ENCODE results near the gene PANK4. TPM values are rescaled to one million over a fixed set of nuclear protein-coding genes. Genes with fewer than 3 reads are reported as not detected.

PANK4 gene
- total RNA-seq, 1 experiment from 2014 or later = 45.6 TPM

DNA sequence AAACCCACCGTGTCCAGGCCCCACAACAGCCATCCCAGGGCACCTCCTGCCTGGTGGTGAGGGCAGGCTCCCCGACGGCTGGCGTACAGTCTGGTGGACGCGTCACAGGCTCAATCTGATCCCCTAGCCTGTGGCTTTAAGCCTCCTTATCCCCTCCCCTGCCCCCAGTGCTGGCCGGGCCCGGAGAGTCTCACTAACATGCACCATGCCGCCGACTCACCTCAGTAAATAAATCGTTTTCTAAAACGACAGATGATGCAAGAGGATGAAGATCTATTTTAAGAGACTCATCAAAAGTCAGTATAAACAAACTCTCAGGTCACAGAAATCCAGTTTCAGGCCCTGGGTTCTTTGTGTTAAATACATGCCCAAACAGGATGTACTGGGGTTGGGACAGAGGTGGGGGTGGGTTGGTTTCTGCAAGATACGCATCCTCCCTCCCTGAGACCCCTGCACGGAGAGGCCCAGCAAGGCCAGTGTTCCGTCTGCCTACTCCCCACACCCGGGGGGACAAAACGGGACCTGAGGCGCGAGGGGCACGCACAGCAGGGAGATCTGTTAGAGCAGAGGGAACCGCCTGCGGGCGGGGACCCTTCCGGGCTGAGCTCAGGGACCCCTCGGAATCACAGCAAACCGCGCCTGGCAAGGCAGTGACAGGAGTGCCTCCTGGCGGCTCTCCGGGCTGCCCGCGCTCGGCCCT, 3.1 kb downstream of the PANK4 start:
- Histone ChIP-seq H3K36me3 (ENCODE audit: insufficient read depth, low read length, poor library complexity, severe bottlenecking) (peaks cover 33% of the 10 kb centered on the region), H3K4me1 (ENCODE audit: insufficient read depth, low read length, poor library complexity, severe bottlenecking) (peaks cover 11% of the 10 kb centered on the region), H3K4me3 (ENCODE audit: low read depth, low read length, poor library complexity, severe bottlenecking) (no peak overlapping the region), H3K27me3 (replicated peaks; ENCODE audit: insufficient read depth, low read depth, low read length, poor library complexity) (peaks cover 7% of the 10 kb centered on the region), H3K27ac (ENCODE audit: low read depth, low read length, poor library complexity, severe bottlenecking) (no peak overlapping the region), H3K9me3 (ENCODE audit: low read depth, low read length, poor library complexity, severe bottlenecking) (no peaks in the 10 kb centered on the region)
- POLR2A ChIA-PET (ENCODE audit: low non-redundant PET) = no interaction called here
- no TSS peak for BruUV-seq (replicated peaks)
- no peak for TF ChIP-seq EZH2 (IDR thresholded peaks at IDR 0.05; ENCODE audit: borderline replicate concordance, low read depth, low read length, poor library complexity, severe bottlenecking)
- TF ChIP-seq, protein P1, sequence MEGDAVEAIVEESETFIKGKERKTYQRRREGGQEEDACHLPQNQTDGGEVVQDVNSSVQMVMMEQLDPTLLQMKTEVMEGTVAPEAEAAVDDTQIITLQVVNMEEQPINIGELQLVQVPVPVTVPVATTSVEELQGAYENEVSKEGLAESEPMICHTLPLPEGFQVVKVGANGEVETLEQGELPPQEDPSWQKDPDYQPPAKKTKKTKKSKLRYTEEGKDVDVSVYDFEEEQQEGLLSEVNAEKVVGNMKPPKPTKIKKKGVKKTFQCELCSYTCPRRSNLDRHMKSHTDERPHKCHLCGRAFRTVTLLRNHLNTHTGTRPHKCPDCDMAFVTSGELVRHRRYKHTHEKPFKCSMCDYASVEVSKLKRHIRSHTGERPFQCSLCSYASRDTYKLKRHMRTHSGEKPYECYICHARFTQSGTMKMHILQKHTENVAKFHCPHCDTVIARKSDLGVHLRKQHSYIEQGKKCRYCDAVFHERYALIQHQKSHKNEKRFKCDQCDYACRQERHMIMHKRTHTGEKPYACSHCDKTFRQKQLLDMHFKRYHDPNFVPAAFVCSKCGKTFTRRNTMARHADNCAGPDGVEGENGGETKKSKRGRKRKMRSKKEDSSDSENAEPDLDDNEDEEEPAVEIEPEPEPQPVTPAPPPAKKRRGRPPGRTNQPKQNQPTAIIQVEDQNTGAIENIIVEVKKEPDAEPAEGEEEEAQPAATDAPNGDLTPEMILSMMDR (conservative IDR thresholded peaks at IDR 0.05; ENCODE audit: low read depth, low read length) = no peak
- CTCF ChIA-PET = no interaction called here
- intact Hi-C loops (cut with micrococcal nuclease; ENCODE audit: unreplicated experiment) = no loop called here
- DNase-seq (ENCODE audit: low spot score) = no peak

DNA sequence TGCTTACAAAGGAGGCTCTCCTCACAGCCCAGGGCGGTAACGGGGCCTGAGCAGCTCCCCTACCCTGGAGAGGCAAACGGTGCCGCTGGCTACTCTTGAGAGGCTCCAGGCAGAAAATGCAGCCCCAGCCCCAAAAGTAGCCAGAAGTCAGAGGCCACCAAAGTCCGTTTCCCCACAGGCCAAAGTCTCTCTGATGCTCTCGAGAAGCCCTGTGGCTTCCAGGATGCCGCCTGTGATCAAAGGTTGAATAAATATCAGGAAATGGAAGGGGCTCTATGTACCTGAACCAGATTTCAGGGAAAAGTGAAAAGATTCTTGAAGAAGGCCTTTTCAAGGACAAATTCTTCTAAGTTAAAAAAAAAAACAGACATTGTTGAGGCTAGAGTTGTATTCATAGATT, 4.2 kb downstream of the PANK4 start:
- no peaks in the 10 kb centered on the region for H3K9me3 ChIP-seq (ENCODE audit: low read depth, low read length, poor library complexity, severe bottlenecking)
- intact Hi-C loops (cut with micrococcal nuclease; ENCODE audit: unreplicated experiment) = no loop called here
- H3K36me3 ChIP-seq (ENCODE audit: insufficient read depth, low read length, poor library complexity, severe bottlenecking) = peaks cover 44% of the 10 kb centered on the region
- peaks cover 11% of the 10 kb centered on the region for H3K4me1 ChIP-seq (ENCODE audit: insufficient read depth, low read length, poor library complexity, severe bottlenecking)
- no peaks in the 10 kb centered on the region for H3K27me3 ChIP-seq (replicated peaks; ENCODE audit: insufficient read depth, low read depth, low read length, poor library complexity)
- no peak overlapping the region for H3K27ac ChIP-seq (ENCODE audit: low read depth, low read length, poor library complexity, severe bottlenecking)
- CTCF ChIA-PET = no interaction called here
- POLR2A ChIA-PET (ENCODE audit: low non-redundant PET) = no interaction called here
- no peak for TF ChIP-seq EZH2 (IDR thresholded peaks at IDR 0.05; ENCODE audit: borderline replicate concordance, low read depth, low read length, poor library complexity, severe bottlenecking)
- TF ChIP-seq, protein P1 (conservative IDR thresholded peaks at IDR 0.05; ENCODE audit: low read depth, low read length) = no peak
- no peak for DNase-seq (ENCODE audit: low spot score)
- H3K4me3 ChIP-seq (ENCODE audit: low read depth, low read length, poor library complexity, severe bottlenecking) = no peak overlapping the region
- no TSS peak for BruUV-seq (replicated peaks)

DNA sequence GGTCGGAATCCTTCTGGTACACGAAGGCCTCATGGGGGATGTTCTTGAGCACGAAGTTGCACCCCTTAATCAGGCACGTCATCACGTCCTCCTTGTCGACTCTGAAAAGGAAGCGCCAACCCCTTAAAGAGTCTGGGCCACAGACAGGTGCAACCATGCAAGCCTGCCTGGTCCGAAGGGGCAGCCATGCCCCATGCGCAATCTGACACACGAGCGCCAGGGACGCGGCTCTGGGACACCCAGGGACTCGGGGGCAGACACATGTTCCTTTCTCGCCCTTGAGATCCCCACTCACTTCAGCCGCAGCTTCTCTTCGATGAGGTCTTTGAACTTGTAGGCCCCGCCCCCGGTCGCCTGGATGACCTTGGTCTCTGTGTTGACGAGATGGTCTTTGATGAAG, 5.6 kb downstream of the PANK4 start:
- TF ChIP-seq, protein P1 (conservative IDR thresholded peaks at IDR 0.05; ENCODE audit: low read depth, low read length) = no peak
- TF ChIP-seq EZH2 (IDR thresholded peaks at IDR 0.05; ENCODE audit: borderline replicate concordance, low read depth, low read length, poor library complexity, severe bottlenecking) = no peak
- intact Hi-C loops (cut with micrococcal nuclease; ENCODE audit: unreplicated experiment) = no loop called here
- ChIA-PET POLR2A (ENCODE audit: low non-redundant PET) (no interaction called here), CTCF (no interaction called here)
- peaks cover 58% of the 10 kb centered on the region for H3K36me3 ChIP-seq (ENCODE audit: insufficient read depth, low read length, poor library complexity, severe bottlenecking)
- no peaks in the 10 kb centered on the region for H3K9me3 ChIP-seq (ENCODE audit: low read depth, low read length, poor library complexity, severe bottlenecking)
- peaks cover 8% of the 10 kb centered on the region for H3K4me1 ChIP-seq (ENCODE audit: insufficient read depth, low read length, poor library complexity, severe bottlenecking)
- no TSS peak for BruUV-seq (replicated peaks)
- no peak for DNase-seq (ENCODE audit: low spot score)
- no peaks in the 10 kb centered on the region for H3K27me3 ChIP-seq (replicated peaks; ENCODE audit: insufficient read depth, low read depth, low read length, poor library complexity)
- H3K4me3 ChIP-seq (ENCODE audit: low read depth, low read length, poor library complexity, severe bottlenecking) = no peak overlapping the region
- no peak overlapping the region for H3K27ac ChIP-seq (ENCODE audit: low read depth, low read length, poor library complexity, severe bottlenecking)

Data from A673 (cell line).